Measurements from ENCODE around the gene TMEM253.

- TF ChIP-seq, protein P1, sequence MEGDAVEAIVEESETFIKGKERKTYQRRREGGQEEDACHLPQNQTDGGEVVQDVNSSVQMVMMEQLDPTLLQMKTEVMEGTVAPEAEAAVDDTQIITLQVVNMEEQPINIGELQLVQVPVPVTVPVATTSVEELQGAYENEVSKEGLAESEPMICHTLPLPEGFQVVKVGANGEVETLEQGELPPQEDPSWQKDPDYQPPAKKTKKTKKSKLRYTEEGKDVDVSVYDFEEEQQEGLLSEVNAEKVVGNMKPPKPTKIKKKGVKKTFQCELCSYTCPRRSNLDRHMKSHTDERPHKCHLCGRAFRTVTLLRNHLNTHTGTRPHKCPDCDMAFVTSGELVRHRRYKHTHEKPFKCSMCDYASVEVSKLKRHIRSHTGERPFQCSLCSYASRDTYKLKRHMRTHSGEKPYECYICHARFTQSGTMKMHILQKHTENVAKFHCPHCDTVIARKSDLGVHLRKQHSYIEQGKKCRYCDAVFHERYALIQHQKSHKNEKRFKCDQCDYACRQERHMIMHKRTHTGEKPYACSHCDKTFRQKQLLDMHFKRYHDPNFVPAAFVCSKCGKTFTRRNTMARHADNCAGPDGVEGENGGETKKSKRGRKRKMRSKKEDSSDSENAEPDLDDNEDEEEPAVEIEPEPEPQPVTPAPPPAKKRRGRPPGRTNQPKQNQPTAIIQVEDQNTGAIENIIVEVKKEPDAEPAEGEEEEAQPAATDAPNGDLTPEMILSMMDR (conservative IDR thresholded peaks at IDR 0.05 in 1 of 2, IDR thresholded peaks at IDR 0.05 in 1 of 2; ENCODE audit: extremely low read depth in 1 of 2, insufficient read depth in 1 of 2, low read depth in 1 of 2, low read length in 2 of 2): no peak
- no peak for TF ChIP-seq EZH2 (IDR thresholded peaks at IDR 0.05; ENCODE audit: borderline replicate concordance, low read length)
Observed at GRCh38 chr14:21055432-21056117, 45.3 kb upstream of the TMEM253 start.
